ENCODE data around the gene POU2F1.

GRCh38 chr1:167442142-167442848 is 221.6 kb downstream of the POU2F1 start:
- peak; percentile 94 for TF ChIP-seq CTCF (IDR thresholded peaks at IDR 0.05)
- TF ChIP-seq EZH2phosphoT487 (IDR thresholded peaks at IDR 0.05): no peak
- no peak for TF ChIP-seq EZH2 (IDR thresholded peaks at IDR 0.05)

All from neural progenitor cell (in vitro differentiated cells).